Mucosa of gallbladder (tissue), 1 donor: ENCODE results near the gene ASB2. TPM values are rescaled to one million over a fixed set of nuclear protein-coding genes. Genes with fewer than 3 reads are reported as not detected.

Experiments
- DNase-seq: peaks from one replicate; pipeline ENCODE4 v3.0.0-alpha.2; 2020; ENCODE audit warnings: low spot score
- total RNA-seq: library from RNA; stranded (reverse); gene quantifications from one replicate; pipeline ENCODE4 v1.2.1, GENCODE V29; 2021
- donor health status: DM: no; HTN: no; CAD: no.

Gene ASB2
- total RNA-seq, 1 donor from 2014 or later, result 28.0 TPM

DNA sequence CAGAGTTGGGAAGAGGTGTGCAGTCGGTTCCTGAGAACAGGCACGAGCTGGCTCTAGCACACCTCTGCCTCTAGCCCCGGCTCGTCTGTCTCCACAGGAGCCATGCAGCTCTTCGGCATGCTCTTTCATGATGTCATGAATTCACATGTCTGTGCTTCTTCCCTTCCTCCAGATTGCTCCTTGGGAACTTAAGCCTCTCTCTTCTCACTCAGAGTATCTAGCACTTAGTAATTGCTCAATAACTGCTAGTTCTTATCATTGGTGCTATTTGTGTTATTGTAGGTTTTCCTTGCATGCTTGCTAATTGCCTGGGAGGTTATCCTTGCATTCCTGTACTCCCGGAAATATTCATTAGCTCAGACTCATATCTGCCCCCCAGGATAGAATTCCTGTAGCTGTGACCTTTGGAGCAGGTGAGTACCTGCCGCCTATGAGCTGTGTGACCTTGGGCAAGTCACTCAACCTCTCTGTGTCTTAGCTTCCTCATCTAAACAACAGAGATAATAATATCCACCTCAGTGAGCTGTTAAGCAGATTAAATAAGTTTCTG lies 29.8 kb downstream of the ASB2 start:
- DNase-seq, result no peak

DNA sequence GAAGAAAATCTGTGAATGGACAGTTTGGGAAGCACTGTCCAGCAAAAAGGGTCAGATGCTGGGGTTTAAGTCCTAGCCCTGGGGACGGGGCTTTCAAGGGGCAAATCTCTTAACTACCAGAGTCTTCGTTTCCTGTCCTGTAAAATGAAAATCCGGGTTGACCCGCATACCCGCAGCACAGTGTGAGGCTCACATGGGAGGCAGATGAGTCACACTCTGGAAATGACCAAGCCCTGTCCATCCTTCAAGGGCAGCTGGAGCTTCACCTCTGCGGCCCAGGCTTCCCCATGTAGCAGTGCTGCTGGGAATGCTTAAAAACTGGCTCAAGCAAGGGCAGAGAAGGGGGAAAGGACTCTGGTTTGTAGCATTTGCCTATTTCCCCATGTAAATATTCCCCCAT lies 30.3 kb downstream of the ASB2 start:
- no peak for DNase-seq

DNA sequence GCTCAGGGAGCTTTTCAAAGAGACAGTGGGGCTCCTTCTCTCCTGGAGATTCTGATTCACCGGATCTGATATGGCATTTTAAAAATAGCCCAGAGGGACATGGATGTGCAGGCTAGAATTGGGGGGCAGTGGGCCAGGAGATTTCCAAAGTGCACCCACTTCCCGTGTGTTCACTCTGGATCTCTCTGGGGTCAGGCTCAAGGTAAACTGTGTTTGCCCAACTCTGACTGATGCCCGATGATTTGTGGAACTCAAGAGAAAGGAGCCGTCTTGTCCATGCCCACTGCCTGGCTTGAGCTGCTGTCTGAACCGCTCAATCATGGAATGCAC lies 31.3 kb downstream of the ASB2 start:
- DNase-seq, result no peak

DNA sequence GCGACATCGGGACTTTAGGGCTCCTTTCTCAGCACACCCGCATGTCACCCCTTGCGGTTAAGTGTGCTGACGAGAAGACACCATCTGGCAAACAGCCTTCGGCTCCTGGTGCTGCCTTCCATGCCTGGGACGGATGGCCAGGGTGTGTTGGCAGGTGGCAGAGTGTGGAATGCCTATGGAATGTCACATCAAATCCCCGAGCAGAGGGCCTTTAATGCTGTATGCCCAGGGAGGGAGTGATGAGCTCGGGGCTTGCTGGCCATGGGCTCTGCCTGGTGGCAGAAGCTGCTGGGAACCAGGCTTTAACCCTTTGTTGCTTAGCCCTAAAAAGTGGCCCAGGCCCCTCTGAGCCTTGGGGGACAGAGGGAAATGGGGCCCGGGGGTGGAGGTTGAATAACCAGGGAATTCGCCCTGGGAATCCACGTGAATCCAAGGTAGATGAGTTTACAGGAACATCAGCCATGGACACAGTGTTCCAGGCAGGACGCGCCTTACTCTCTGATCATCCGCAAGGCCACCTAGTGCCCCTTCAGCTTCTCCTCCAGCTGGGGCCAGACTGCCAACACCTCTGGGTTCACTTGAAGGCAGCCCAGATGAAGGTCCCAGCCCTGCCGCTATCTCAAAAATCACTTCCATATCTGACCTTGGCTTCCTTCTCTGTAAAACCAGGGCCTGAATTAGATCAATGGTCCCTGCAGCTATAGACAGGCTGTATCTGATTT lies 31.9 kb downstream of the ASB2 start:
- DNase-seq, result no peak

DNA sequence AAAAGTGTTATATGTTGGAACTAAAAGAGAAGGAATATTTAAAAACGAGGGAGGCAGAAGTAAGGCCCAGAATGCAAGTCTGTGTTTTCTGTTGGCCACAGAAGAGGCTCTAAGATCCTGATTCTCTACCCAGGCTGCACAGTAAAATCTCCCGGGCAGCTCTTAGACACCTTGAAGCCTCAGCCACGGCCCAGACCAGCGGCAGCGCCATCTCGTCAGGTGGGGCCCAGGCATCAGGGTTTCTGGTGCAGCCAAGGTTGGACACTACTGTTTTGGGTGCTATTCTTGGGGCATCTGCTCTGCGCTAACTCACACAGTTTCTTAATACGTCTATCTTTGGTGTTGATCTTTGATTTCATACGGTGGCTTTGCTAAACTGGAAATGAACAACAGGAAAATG lies 32.4 kb downstream of the ASB2 start:
- no peak for DNase-seq

DNA sequence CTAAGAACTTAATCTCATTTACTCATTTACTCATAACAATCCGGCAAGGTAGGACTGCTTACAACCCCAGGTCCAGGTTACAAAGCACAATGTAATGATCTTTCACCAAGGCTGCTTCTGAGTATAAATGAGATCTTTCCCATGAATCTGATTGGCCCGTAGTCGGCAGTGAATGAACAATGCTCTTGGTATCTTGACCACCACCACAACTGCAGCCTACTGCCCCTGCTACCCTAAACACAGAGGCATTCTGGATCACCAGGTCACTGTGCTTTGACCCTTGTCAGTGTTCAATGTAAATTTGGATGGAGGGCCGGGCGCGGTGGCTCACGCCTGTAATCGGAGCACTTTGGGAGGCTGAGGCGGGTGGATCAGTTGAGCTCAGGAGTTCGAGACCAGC lies 33.3 kb downstream of the ASB2 start:
- no peak for DNase-seq

DNA sequence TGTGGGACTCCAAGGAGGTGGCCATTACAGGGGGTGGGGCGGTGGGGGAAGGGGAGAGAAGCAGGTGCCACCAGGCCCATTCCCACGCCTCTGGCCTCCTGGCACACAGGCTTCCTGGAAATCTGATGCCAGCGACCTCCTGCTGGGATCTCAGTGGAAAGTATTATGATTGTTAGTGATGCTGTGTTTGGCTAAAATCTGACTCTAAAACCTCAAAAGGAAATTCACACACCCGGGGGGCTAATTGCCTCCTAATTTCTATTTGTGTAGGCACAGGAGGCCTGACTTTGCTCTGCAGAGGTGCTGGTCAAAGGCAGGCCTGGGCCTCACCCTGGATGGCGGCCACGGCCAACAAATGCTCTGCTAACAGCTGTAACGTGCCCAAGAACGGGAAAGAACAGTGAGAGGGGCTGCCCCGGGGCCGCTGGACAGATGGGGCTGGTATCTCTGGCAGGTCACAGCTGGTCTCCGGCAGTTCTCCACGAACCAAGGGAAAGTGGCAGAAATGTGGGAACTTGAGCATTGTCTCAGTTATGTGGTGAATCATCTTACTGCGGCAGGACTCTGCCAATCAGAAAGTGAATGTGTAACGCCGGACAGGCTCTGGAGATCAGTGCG lies 35.0 kb downstream of the ASB2 start:
- DNase-seq, result no peak

DNA sequence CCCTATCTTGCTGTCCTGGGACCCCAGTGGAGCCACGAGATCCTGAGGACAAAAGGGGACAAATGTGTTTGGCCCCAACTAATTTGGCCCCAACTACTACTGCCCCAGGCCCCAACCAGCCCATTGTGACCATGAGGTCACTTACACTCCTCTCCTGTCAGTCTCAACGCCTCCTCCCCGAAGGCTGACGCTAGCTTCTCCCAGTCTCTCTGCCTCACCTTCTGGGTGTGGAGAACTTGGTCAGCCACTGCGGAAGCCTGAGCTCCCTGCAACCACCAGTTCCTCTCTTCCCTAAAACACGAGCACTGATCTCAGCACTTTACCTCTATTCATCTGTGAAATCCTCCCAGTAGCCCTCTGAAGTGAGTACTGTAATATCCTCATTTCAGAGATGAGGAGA lies 35.9 kb downstream of the ASB2 start:
- DNase-seq, result no peak

DNA sequence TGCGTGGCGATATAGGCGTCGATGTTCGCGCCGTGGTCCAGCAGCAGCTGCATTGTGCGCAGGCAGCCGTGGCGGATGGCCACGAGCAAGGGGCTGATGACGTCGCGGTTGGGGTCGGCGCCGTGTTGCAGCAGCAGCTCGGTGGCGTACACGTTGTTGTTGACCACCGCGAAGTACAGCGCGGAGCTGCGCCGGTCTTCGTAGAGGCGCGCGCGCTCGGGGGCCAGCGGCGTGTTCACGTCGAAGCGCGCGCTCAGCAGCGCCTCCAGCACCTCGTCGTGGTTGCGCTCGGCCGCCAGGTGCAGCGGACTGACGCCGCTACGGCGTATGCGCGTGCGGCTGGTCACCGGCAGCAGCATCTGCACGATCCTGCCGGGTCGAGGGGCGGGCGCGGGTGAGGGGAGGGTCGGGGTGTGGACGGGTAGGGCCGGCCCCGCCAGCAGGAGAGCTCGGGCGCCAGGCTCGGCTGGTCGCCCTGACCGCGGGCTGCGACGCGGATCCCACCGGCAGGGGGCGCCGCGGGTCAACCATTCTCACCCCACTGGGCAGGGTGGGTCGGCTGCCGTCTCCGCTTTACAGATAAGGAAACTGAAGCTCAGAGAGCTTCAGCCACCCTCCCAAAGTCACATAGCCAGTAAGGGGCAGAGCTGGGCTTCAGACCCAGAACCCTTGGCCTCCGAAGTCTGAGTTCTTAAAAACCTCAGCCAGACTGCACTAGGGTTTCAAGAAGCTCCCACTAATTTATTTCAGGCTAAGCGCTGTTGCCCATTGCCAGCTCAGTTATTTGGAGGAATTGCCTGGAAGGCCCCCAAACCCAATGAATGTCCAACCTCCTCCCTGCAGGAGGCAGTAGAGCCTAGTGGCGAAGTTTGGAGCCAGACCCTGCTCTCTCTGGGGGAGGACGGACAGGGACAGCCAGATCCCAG lies 36.8 kb downstream of the ASB2 start:
- peak; percentile 81 for DNase-seq

DNA sequence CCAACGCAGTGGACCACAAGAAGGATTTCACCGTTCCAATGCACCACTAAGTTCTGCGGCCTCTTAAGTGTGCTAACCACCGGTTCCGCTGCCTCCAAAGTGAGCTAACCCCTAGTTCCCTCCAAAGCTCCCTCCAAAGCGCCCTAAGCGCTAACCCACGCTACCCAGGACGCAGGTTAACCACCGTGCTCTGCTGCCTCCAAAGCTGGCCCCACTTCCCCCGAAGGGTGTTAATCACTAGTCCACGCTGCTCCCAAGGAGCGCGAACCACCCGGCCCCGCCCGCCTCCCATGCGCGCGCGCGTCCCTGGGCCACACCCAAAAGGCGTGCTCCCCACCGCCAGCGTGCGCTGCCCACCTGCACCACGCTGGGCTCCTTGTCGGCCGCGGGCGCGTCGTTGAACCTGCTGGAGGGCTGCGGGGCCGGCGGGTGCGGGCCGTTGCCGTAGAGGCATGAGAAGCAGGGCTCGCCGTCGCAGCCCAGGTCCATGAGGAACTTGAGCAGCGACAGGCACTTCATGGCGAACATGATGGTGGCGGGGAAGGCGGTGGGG lies 37.5 kb downstream of the ASB2 start:
- no peak for DNase-seq

DNA sequence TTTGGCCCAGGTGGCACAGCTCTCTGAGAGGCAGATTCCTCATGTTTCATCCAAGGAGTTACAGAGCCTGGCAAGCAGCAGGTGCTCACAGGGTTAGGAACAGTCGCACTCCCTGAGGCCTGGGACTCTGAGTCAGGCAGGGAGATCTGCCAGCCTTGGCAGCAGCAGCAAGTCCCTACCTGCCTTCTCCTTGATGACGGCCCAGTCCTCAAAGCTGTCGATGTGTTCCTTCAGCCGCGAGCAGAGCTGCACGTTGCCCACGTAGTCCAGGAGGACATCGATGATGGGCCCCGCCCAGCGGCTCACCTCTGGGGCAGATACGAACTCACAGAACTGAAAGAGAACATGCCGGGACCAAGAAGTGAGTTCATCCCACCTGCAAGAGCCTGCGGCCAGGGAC lies 38.9 kb downstream of the ASB2 start:
- DNase-seq, result no peak

DNA sequence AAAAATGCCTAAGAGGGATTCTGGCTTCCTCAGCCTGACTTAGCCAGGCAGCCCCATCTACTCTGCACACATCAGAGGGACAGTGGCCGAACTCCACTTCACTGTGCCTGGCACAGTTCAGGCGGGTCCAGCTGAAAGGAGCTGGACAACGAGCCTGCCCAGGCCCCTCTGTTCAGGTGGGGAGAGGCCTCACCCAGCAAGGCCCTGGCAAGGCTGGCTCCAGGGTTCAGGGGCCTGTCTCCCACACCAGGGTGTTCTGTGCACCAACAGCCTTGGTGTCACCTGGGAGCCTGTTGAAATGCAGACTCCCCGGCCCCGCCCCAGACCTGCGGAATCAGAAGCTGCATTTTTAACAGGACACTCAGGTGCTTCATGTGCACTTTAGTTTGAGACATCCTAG lies 39.4 kb downstream of the ASB2 start:
- DNase-seq, result no peak

DNA sequence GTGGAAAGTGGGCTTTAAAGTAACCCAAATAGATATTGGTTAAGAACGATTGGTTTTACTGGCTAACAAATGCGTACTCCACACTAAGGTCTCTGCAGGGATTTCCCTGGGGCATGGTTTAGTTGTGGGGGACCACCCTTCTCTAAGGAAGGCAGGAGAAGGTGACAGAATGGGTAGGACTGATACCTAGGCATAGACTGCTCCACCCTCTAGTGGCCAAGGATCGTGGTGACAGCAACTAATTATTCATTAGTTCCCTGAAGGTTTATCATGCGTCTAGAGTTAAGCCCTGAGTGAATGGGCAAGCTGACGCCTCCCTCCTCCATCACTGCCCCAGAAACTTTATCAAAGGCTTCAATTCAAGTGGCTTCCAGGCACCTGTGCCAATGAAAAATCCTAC lies 40.1 kb downstream of the ASB2 start:
- no peak for DNase-seq

DNA sequence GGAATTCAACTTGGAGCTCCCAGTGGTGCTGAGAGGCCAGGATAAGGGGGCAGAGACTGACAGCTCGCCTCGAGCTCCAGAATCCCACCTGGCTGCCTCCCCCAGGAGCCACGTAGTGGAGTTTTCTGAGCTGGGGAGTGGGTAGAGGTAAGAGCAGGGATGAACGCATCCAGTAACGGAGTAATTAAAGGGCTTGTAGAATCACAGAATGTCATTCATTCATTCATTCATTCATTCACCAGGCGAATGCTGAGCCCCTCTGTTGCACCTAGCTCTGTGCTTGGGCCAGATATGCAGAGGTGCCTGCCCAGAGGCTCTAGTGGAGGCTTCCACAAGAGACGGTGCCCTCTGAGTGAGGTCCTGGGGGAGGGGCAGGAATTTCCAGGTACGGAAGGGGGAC lies 41.2 kb downstream of the ASB2 start:
- no peak for DNase-seq

DNA sequence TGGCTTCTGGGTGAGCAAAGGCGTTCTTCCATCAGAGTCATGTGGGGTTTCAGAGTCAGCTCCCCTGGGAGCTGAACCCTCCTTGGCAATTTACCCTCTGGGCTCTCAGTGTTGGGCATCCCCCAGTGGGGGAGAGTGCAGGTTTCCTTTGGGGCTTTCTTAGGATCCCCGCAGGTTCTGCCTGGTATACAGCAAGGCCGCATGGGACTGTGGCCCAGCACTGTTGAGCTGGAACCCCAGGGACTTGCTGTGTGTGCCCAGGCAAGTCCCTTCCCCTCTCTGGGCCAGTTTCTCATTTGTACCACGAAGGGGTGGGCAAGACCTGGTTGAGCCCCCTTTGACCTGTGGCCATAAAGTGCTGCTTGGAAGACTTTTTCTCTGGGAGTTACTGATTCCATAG lies 43.7 kb downstream of the ASB2 start:
- DNase-seq, result no peak

DNA sequence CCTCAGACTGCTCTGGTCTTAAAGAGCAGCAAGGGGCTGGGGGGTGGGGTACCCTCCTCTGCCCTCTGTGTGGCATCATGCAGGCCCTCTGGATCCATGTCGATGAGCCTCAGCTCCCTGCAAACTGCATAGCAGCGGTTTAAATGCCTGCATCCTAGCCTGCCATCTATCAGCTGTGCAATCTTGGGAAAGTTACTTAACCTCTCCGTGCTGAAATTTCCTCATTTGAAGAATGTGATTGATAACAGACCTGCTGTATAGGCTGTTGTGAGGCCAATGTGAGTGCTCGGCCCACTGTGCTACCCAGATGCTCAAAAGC lies 45.4 kb downstream of the ASB2 start:
- no peak for DNase-seq

DNA sequence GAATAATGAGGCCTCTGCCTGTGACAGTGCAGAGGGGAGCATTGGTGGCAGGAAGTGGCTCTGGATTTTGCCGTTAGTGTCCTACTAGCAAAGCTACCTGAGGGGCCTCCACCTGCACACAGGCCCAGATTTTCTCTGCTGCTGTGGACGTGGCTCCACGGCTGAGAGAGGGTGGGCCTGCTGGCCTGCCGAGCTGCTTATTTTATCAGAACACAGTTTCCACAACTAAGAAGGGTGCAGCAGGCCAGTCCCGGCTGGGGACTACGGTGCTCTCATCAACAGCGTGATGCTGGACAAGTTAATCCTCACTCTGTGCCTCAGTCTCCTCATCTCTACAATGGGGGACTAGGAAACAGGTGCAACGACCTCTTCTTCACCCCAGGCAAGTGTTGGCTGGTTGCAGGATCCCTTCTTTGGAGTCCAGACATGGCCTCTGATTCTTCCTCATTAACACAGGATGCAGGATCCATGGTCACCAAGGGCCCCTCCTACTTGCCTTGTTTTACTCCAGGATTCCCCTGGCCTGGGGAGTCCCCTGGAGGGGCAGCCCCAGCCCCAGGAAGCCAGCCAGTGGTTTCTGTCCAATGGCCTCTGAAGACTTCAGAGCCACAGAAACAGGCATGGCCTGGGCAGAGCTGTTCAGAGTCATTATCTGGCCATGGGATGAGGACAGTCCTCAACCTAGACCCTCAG lies 45.9 kb downstream of the ASB2 start:
- DNase-seq, result no peak

DNA sequence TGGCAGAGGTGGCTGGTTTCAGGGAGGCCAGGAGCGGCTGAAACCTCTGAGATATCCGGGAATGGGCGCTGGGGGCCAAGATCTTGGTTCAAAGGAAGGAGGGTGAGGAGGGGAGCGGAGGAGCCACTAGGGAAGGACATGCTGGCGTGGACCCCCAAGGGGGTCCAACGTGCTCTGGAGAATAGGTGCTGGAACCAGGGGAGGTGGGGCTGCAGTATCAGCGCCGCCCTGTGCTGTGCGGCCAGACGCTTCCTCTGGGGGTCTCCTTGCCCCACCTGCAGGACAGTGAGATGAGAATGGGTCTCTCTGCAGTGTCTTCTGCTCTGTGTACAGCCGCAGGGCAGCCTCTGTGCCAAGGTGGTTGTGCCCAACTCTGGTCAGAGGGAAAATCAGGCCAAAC lies 46.7 kb downstream of the ASB2 start:
- DNase-seq, result no peak

DNA sequence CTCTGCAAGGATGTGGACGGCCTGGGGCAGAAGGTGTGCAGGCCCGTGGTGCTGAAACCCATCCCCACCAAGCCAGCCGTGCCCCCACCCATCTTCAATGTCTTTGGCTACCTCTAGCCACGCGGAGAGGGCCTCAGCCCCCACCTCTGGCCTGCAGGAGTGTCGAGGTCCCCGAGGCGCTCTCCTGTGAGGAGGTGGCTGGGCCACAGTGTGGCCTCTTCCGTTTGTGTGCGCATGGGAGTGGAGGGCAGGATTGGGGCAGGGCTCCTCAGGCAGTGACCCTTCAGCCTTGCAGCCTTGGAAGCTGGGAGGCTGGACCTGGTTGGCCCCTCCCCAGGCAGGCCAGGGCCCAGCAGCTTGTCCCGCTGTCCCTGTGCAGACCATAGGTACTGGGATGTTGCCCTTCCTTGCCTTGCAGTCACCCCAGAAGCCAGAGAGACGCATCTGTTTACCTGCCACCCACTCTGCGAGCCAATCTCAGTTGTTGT lies 47.3 kb downstream of the ASB2 start:
- no peak for DNase-seq

DNA sequence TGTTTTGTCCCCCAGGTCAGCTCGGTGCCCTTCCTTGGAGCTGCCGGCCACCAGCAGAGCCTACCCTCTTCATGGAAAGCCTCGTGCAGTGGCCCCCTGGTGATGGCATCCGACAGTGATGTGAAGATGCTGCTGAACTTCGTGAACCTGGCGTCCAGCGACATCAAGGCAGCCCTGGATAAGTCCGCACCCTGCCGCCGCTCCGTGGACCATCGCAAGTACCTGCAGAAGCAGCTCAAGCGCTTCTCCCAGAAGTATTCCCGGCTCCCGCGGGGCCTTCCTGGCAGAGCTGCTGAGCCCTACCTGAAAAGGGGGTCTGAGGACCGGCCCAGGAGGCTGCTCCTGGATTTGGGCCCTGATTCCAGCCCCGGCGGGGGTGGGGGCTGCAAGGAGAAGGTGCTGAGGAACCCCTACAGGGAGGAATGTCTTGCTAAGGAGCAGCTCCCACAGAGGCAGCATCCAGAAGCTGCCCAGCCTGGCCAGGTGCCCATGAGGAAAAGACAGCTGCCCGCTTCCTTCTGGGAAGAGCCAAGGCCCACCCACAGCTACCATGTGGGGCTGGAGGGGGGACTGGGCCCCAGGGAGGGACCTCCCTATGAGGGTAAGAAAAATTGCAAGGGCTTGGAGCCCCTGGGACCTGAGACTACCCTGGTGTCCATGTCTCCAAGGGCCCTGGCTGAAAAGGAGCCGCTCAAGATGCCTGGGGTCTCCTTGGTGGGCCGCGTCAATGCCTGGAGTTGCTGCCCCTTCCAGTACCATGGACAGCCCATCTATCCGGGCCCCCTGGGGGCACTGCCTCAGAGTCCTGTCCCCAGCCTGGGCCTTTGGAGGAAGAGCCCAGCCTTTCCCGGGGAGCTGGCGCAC lies 48.0 kb downstream of the ASB2 start:
- no peak for DNase-seq

DNA sequence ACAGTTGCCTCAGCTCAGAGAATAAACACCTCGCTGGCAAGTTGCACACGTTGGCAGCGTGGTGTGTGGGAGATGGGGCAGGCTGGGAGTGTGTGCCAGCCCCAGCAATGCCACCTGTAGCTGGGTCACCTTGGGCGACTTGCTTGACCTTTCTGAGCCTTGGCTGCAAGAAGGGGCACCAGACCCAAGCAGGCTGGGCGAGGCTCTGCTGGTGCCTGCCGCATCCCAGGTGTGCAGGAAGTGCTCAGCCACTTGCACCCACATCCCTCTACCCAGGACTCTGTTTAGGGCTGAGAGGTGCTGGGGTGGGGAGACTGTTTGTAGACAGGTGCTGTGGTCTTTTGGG lies 48.6 kb downstream of the ASB2 start:
- DNase-seq, result no peak
